T-helper 17 cell (primary cell): Measurements from ENCODE around the gene ALMS1. TPM values are rescaled to one million over a fixed set of nuclear protein-coding genes. Genes with fewer than 3 reads are reported as not detected.
"Not testable (repeated sequence)": the region's sequence is repeated elsewhere in the genome, so short reads cannot be mapped to it uniquely, and the experiment has no call there.

ENCODE experiments used
- ATAC-seq: fragments of 150-1000 bp; cut with Tn5 transposase; 2 replicates; pipeline ENCODE4 v1.10.0; 2021; ENCODE audit warnings: mild to moderate bottlenecking, moderate library complexity
- DNase-seq, 3 donors: peaks; one replicate each; pipeline versions ENCODE4 v3.0.0 to v3.0.0-alpha.2; 2020 to 2021
- H3K9me3 ChIP-seq: one replicate; pipeline ENCODE4 v1.7.0; 2013; ENCODE audit warnings: low read length, mild to moderate bottlenecking; ENCODE audit not compliant: control insufficient read depth, poor library complexity, severe bottlenecking
- H3K27ac Mint-ChIP-seq: one replicate; pipeline ENCODE4 v1.8.0; 2022; ENCODE audit warnings: mild to moderate bottlenecking, moderate library complexity, mixed read lengths
- H3K27me3 Mint-ChIP-seq: one replicate; pipeline ENCODE4 v1.8.0; 2022; ENCODE audit warnings: mixed read lengths
- H3K36me3 Mint-ChIP-seq: one replicate; pipeline ENCODE4 v1.8.0; 2022; ENCODE audit warnings: low read depth, mixed read lengths
- H3K4me1 Mint-ChIP-seq: one replicate; pipeline ENCODE4 v1.8.0; 2022; ENCODE audit warnings: mild to moderate bottlenecking, mixed read lengths
- H3K4me3 Mint-ChIP-seq: one replicate; pipeline ENCODE4 v1.8.0; 2022; ENCODE audit warnings: mild to moderate bottlenecking, moderate library complexity, mixed read lengths
- total RNA-seq, 4 donors: library from RNA in 2 of 4; stranded (reverse) in 2 of 4; gene quantifications; one replicate each; pipeline ENCODE4 v1.2.3 and lab custom pipeline; 2022 to 2026

ALMS1 gene
- total RNA-seq, 2 donors from 2014 or later: 22.3 to 26.6 TPM

- no peaks in the 10 kb centered on the region for H3K9me3 ChIP-seq
- Mint-ChIP-seq H3K27me3 (no peaks in the 10 kb centered on the region), H3K36me3 (peaks cover 4% of the 10 kb centered on the region), H3K27ac (no peak overlapping the region), H3K4me3 (no peak overlapping the region), H3K4me1 (peaks cover 2% of the 10 kb centered on the region)
- ATAC-seq (no peak), DNase-seq (no peak)
Measured at GRCh38 chr2:73423913-73424312, 38.3 kb downstream of the ALMS1 start.

- DNase-seq: no peak
- Mint-ChIP-seq H3K4me1 (peaks cover 2% of the 10 kb centered on the region), H3K27ac (no peak overlapping the region), H3K36me3 (peaks cover 6% of the 10 kb centered on the region), H3K27me3 (no peaks in the 10 kb centered on the region), H3K4me3 (no peak overlapping the region)
- ATAC-seq: no peak
- H3K9me3 ChIP-seq: no peaks in the 10 kb centered on the region
Measured at GRCh38 chr2:73426176-73426575, 40.5 kb downstream of the ALMS1 start.

- H3K9me3 ChIP-seq: peaks cover 5% of the 10 kb centered on the region
- H3K4me1 Mint-ChIP-seq: no peaks in the 10 kb centered on the region
- H3K4me3 Mint-ChIP-seq: no peak overlapping the region
- ATAC-seq (no peak), DNase-seq (no peak)
- peaks cover under 1% of the 10 kb centered on the region for H3K36me3 Mint-ChIP-seq
- H3K27ac Mint-ChIP-seq: no peak overlapping the region
- no peaks in the 10 kb centered on the region for H3K27me3 Mint-ChIP-seq
Measured at GRCh38 chr2:73436019-73436418, 50.4 kb downstream of the ALMS1 start.

- H3K4me3 Mint-ChIP-seq: no peak overlapping the region
- no peak overlapping the region for H3K27ac Mint-ChIP-seq
- ATAC-seq (no peak), DNase-seq (no peak)
- H3K27me3 Mint-ChIP-seq: no peaks in the 10 kb centered on the region
- H3K36me3 Mint-ChIP-seq: peaks cover 7% of the 10 kb centered on the region
- H3K4me1 Mint-ChIP-seq: no peaks in the 10 kb centered on the region
- no peaks in the 10 kb centered on the region for H3K9me3 ChIP-seq
Measured at GRCh38 chr2:73444202-73444601, 58.6 kb downstream of the ALMS1 start.

GRCh38 chr2:73448856-73449255 is 63.2 kb downstream of the ALMS1 start:
- peaks cover 3% of the 10 kb centered on the region for H3K4me1 Mint-ChIP-seq
- H3K36me3 Mint-ChIP-seq: peaks cover 10% of the 10 kb centered on the region
- ATAC-seq (no peak), DNase-seq (no peak)
- H3K4me3 Mint-ChIP-seq: no peak overlapping the region
- no peaks in the 10 kb centered on the region for H3K9me3 ChIP-seq
- no peaks in the 10 kb centered on the region for H3K27me3 Mint-ChIP-seq
- no peak overlapping the region for H3K27ac Mint-ChIP-seq

GRCh38 chr2:73449404-73449803 is 63.8 kb downstream of the ALMS1 start:
- Mint-ChIP-seq H3K4me1 (peaks cover 3% of the 10 kb centered on the region), H3K4me3 (no peak overlapping the region), H3K27me3 (no peaks in the 10 kb centered on the region), H3K27ac (no peak overlapping the region), H3K36me3 (peaks cover 10% of the 10 kb centered on the region)
- H3K9me3 ChIP-seq: no peaks in the 10 kb centered on the region
- DNase-seq (no peak), ATAC-seq (no peak)

- H3K36me3 Mint-ChIP-seq: peaks cover 13% of the 10 kb centered on the region
- no peak overlapping the region for H3K27ac Mint-ChIP-seq
- H3K4me1 Mint-ChIP-seq: peaks cover 3% of the 10 kb centered on the region
- ATAC-seq: no peak
- H3K27me3 Mint-ChIP-seq: no peaks in the 10 kb centered on the region
- no peaks in the 10 kb centered on the region for H3K9me3 ChIP-seq
- no peak overlapping the region for H3K4me3 Mint-ChIP-seq
- no peak for DNase-seq
Measured at GRCh38 chr2:73451263-73451972, 65.8 kb downstream of the ALMS1 start.

- Mint-ChIP-seq H3K27ac (no peak overlapping the region), H3K4me1 (peaks cover 3% of the 10 kb centered on the region), H3K27me3 (no peaks in the 10 kb centered on the region), H3K4me3 (no peak overlapping the region), H3K36me3 (peaks cover 7% of the 10 kb centered on the region)
- DNase-seq (no peak), ATAC-seq (no peak)
- no peaks in the 10 kb centered on the region for H3K9me3 ChIP-seq
Measured at GRCh38 chr2:73457982-73458381, 72.3 kb downstream of the ALMS1 start.

GRCh38 chr2:73462388-73462787 is 76.8 kb downstream of the ALMS1 start:
- H3K4me3 Mint-ChIP-seq, H3K27me3 Mint-ChIP-seq, H3K36me3 Mint-ChIP-seq, H3K4me1 Mint-ChIP-seq, ATAC-seq, H3K27ac Mint-ChIP-seq, H3K9me3 ChIP-seq, DNase-seq: not testable (repeated sequence)

GRCh38 chr2:73468376-73468775 is 82.7 kb downstream of the ALMS1 start:
- DNase-seq: no peak
- H3K9me3 ChIP-seq: no peaks in the 10 kb centered on the region
- H3K4me3 Mint-ChIP-seq: no peak overlapping the region
- H3K36me3 Mint-ChIP-seq: no peaks in the 10 kb centered on the region
- ATAC-seq: no peak
- no peaks in the 10 kb centered on the region for H3K4me1 Mint-ChIP-seq
- no peaks in the 10 kb centered on the region for H3K27me3 Mint-ChIP-seq
- H3K27ac Mint-ChIP-seq: no peak overlapping the region

- not testable (repeated sequence) for H3K36me3 Mint-ChIP-seq, H3K9me3 ChIP-seq, H3K27me3 Mint-ChIP-seq, DNase-seq, H3K4me3 Mint-ChIP-seq, H3K4me1 Mint-ChIP-seq, ATAC-seq, H3K27ac Mint-ChIP-seq
Measured at GRCh38 chr2:73483874-73484273, 98.2 kb downstream of the ALMS1 start.

- no peaks in the 10 kb centered on the region for H3K9me3 ChIP-seq
- no peak overlapping the region for H3K27ac Mint-ChIP-seq
- H3K36me3 Mint-ChIP-seq: peaks cover 16% of the 10 kb centered on the region
- H3K4me3 Mint-ChIP-seq: no peak overlapping the region
- ATAC-seq (no peak), DNase-seq (no peak)
- no peaks in the 10 kb centered on the region for H3K27me3 Mint-ChIP-seq
- H3K4me1 Mint-ChIP-seq: peaks cover 5% of the 10 kb centered on the region
Measured at GRCh38 chr2:73487112-73487657, 101.5 kb downstream of the ALMS1 start.

GRCh38 chr2:73488079-73488478 is 102.4 kb downstream of the ALMS1 start:
- Mint-ChIP-seq H3K27me3 (no peaks in the 10 kb centered on the region), H3K4me1 (peaks cover 5% of the 10 kb centered on the region), H3K27ac (no peak overlapping the region), H3K36me3 (peaks cover 16% of the 10 kb centered on the region), H3K4me3 (no peak overlapping the region)
- no peak for DNase-seq
- no peaks in the 10 kb centered on the region for H3K9me3 ChIP-seq
- no peak for ATAC-seq

- H3K9me3 ChIP-seq: no peaks in the 10 kb centered on the region
- H3K27me3 Mint-ChIP-seq: no peaks in the 10 kb centered on the region
- no peak overlapping the region for H3K4me3 Mint-ChIP-seq
- peaks cover 5% of the 10 kb centered on the region for H3K4me1 Mint-ChIP-seq
- H3K36me3 Mint-ChIP-seq: peaks cover 16% of the 10 kb centered on the region
- H3K27ac Mint-ChIP-seq: no peak overlapping the region
- ATAC-seq: no peak
- DNase-seq: no peak
Measured at GRCh38 chr2:73489053-73489452, 103.4 kb downstream of the ALMS1 start.
